Suprapubic skin (tissue), 3 donors: ENCODE data around the gene WASHC4.

ENCODE experiments used
- CTCF ChIP-seq, 2 donors: fragments of 200-600 bp in 1 of 2; fragments of 450-650 bp in 1 of 2; sonication (generic) in 1 of 2; IDR thresholded peaks; one replicate each; pipeline ENCODE4 v1.5.1; 2016 to 2019; ENCODE audit warnings: antibody characterized with exemption in 2 of 2, mild to moderate bottlenecking in 1 of 2, moderate library complexity in 1 of 2
- EP300 ChIP-seq: sonication (generic); formaldehyde crosslinking; IDR thresholded peaks from one replicate; pipeline ENCODE4 v1.6.1; 2017; ENCODE audit warnings: antibody characterized with exemption

GRCh38 chr12:105205322-105206048 is 98.0 kb downstream of the WASHC4 start:
- TF ChIP-seq CTCF (IDR thresholded peaks at IDR 0.05) = no peak
- TF ChIP-seq EP300 = no peak
